GM18526 (cell line): ENCODE measurements around the gene NLGN1.

Experiments
- POLR2A ChIP-seq: IDR thresholded peaks from 3 replicates; pipeline ENCODE4 v1.6.1; 2011; ENCODE audit not compliant: insufficient read length; ENCODE audit errors: extremely low read depth

Gene NLGN1

GRCh38 chr3:173708191-173708590 lies 310.6 kb downstream of the NLGN1 start:
- TF ChIP-seq POLR2A: no peak

DNA sequence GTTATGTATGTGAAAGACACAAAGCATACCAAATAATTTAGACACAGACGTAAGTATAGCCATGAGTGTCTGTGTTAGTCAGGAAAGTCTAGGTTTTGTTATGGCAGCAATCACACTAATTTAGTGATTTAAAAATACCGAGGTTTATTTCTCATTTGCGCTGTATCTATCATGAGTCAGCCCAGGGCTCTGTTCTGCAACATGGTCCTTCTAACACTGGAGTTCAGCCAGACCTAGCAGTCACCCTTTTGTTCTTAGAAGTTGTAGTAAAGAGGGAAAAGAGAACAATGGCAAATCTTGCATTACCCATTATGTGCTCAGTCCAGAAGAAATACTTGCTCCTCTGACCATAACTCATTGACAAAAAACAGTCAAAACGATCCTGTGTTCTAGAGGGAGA lies 311.5 kb downstream of the NLGN1 start:
- TF ChIP-seq POLR2A: no peak

GRCh38 chr3:173711619-173712018 lies 314.1 kb downstream of the NLGN1 start:
- no peak for TF ChIP-seq POLR2A

DNA sequence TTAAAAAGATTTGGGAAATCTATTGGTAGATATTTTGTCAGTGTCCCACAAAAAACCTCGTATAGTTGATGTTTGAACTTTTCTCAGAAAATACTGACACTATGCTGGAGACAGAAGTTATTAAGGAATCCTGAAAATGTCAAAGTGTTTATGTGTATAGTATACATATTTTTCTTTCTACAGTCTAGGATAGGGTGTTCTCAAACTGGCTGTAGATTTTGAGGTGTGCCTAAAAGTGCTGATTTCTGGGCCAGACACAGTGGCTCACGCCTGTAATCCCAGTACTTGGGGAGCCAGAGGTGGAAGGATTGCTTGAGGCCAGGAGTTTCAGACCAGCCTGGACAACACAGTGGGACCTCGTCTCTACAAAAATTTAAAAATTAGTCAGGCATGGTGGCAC lies 322.0 kb downstream of the NLGN1 start:
- TF ChIP-seq POLR2A: no peak

DNA sequence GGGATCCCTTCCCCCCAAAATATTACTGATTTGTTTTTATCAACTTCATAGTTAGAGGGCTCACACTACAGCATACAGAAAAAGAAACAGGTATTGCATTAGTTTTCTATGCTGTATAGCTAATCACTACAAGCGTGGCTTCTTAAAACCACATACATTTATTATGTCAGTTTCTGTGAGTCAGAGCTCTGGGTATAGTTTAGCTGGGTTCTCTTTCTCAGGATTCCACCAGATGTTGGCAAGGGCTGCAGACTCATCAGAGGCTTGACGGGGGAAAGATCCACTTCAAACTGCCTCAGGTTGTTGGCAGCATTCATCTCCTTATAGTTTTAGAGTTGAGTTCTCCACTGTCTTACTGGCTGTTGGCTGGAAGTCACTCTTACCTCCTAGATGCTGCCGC lies 328.0 kb downstream of the NLGN1 start:
- no peak for TF ChIP-seq POLR2A

DNA sequence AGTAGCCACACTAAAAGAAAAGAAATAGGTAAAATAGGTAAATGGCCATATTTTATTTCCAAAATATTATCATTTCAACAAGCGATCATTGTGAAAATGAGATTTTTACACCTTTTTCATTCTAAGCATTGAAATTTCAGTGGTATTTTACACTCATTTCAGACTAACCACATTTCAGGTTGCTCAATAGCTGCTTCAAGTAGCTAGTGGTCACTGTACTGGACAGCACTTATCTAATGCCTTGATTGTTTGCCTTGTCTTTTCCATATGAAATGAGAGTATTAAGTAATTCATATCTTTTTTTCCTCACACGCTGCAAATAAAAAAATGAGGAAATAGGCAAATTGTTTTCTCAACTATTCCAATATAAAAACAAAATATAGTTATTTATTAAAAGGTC lies 332.8 kb downstream of the NLGN1 start:
- no peak for TF ChIP-seq POLR2A

GRCh38 chr3:173732237-173732636 lies 334.7 kb downstream of the NLGN1 start:
- no peak for TF ChIP-seq POLR2A

GRCh38 chr3:173733029-173733652 lies 335.6 kb downstream of the NLGN1 start:
- no peak for TF ChIP-seq POLR2A

DNA sequence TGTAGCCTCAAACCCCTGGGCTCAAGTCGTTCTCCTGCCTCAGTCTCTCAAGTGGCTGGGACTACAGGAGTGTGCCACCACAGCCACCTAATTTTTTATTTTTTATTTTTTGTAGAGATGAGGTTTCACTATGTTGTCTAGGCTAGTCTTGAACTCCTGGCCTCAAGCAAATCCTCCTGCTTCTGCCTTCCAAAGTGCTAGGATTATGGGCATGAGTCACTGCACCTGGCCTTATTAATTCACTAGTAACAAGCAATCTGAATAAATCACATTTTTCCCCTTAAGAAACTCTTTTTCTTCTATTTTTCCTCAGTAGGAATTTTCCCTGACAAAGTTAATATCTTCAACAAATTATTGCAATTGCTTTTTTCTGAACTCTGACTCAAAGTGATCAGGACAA lies 336.9 kb downstream of the NLGN1 start:
- no peak for TF ChIP-seq POLR2A

- no peak for TF ChIP-seq POLR2A
Measured at GRCh38 chr3:173734895-173735294, 337.4 kb downstream of the NLGN1 start.

DNA sequence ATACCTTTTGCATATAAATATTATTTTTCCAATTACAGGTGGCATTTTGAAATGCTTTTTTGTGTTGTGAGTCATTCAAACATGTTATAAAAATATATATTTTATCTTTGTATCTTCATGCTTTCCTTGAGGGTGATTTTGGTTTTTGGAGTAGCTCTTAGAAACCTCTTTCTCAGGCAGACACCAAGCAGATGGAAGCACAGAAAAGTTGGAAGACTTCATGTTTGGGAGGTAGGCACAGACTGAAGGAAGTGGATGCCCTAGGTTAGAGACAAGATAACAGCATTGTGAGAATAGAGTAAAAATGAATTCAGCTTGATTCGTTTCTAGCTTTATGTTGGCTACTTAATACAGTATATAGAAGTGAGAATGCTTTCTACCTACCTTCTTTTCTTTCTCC lies 338.3 kb downstream of the NLGN1 start:
- no peak for TF ChIP-seq POLR2A

DNA sequence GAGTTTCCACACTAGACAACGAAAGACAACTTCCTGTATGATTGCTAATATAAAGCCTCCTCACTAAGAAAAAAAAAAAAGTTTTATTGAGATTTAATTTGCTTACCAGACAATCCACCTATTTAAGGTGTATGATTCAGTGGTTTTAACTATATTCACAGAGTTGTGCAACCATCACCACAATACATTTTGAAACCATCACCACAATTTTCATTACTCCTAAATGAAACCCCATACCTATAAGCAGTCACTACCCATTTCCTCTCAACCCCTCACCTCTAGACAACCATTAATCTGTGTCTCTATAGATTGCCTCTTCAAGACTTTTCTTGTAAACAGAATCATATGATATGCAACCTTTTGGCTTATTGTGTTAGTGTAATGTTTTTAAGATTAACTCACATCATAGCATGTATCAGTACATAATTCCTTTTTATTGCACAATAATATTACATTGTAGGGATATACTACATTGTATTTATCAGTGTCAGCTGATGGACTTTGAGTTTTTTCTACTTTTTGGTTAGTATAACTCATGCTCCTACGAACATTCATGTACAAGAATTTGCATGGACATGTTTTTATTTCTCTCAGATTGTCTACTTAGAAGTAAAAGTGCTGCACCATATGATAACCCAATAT lies 339.7 kb downstream of the NLGN1 start:
- TF ChIP-seq POLR2A: no peak

- no peak for TF ChIP-seq POLR2A
Measured at GRCh38 chr3:173739726-173740125, 342.2 kb downstream of the NLGN1 start.

GRCh38 chr3:173742491-173742890 lies 344.9 kb downstream of the NLGN1 start:
- TF ChIP-seq POLR2A: no peak

DNA sequence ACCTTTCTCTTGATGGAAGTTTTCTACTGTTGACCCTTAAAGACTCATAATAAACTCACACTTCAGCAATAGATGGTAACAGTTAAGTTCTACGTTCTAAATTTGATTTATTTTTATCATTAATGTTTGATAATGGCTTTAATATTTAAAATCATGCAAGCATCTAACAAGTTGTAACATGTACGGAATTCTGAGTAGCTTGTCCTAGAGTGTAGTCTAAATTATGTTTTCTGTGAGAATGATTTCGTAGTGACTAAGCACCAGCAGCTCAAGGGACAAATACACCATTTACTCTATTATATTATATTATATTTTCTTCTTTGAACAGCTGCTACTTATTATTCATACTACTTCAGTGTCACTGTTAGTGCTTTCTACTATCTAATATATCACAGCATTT lies 345.6 kb downstream of the NLGN1 start:
- no peak for TF ChIP-seq POLR2A

- TF ChIP-seq POLR2A: no peak
Measured at GRCh38 chr3:173743516-173743915, 346.0 kb downstream of the NLGN1 start.

GRCh38 chr3:173744479-173744878 lies 346.9 kb downstream of the NLGN1 start:
- TF ChIP-seq POLR2A: no peak

- no peak for TF ChIP-seq POLR2A
Measured at GRCh38 chr3:173744895-173745294, 347.4 kb downstream of the NLGN1 start.
